ENCODE data around the gene TEAD1.

DNA sequence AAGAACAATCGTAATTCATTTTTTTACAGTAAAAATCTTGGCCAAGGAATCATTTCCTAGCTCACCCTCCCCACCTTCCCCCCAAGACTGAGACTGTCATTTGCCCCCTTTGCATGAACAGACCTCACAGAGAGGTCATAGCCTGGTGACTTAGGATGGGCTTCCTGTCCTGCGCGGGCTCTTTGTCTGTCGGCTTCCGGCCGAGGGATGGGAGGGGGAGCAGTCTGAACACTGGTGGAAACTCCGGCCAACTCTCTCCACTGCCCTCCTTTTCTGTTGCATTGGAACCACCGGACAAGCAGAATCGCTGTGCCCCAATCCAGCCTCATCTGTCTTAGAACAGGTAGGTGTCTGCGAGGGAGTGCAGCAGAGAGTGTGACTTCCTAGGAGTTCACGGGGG is 41.7 kb downstream of the TEAD1 start:
- TF ChIP-seq CTCF (conservative IDR thresholded peaks at IDR 0.05; ENCODE audit: low read depth in 2 of 2) (no peak), REST (IDR thresholded peaks at IDR 0.05; ENCODE audit: unreplicated experiment) (no peak), JUNB (IDR thresholded peaks at IDR 0.05; ENCODE audit: unreplicated experiment) (no peak), EZH2 (IDR thresholded peaks at IDR 0.05; ENCODE audit: low read depth, unreplicated experiment) (no peak), POLR2AphosphoS5 (IDR thresholded peaks at IDR 0.05; ENCODE audit: low read depth) (no peak), EZH2phosphoT487 (IDR thresholded peaks at IDR 0.05; ENCODE audit: unreplicated experiment) (no peak)
